Ascending aorta (tissue), 2 donors: ENCODE measurements around the gene ACOT8. TPM values are rescaled to one million over a fixed set of nuclear protein-coding genes. Genes with fewer than 3 reads are reported as not detected.

Experiments
- DNase-seq, 2 donors: peaks; one replicate each; pipeline ENCODE4 v3.0.0-alpha.2; 2019; ENCODE audit warnings: low spot score in 2 of 2
- H3K27ac ChIP-seq, 2 donors: fragments of 200-600 bp; sonication (generic); one replicate each; pipeline ENCODE4 v1.5.1; 2016 to 2017; ENCODE audit warnings: mild to moderate bottlenecking in 1 of 2
- H3K27me3 ChIP-seq: fragments of 200-600 bp; sonication (generic); one replicate; pipeline ENCODE4 v1.5.1; 2017
- H3K36me3 ChIP-seq, 2 donors: fragments of 200-600 bp; sonication (generic); one replicate each; pipeline ENCODE4 v1.5.1; 2016
- H3K4me1 ChIP-seq, 2 donors: fragments of 200-600 bp; sonication (generic); one replicate each; pipeline ENCODE4 v1.5.1; 2016 to 2017; ENCODE audit warnings: mild to moderate bottlenecking in 1 of 2
- H3K4me3 ChIP-seq, 2 donors: fragments of 200-600 bp; sonication (generic); one replicate each; pipeline ENCODE4 v1.5.1; 2016 to 2017; ENCODE audit warnings: mild to moderate bottlenecking in 1 of 2
- H3K9me3 ChIP-seq, 2 donors: fragments of 200-600 bp; sonication (generic); one replicate each; pipeline ENCODE4 v1.5.1; 2016
- intact Hi-C: fragments of 100-400 bp; cut with DNase I; formaldehyde crosslinking; loops from one replicate; pipeline ENCODE4 v1.15.1; 2023
- total RNA-seq: library from RNA; depleted of rRNA; stranded (reverse); fragments of >200 nt; gene quantifications from one replicate; pipeline ENCODE4 v1.1.0, GENCODE V29; 2016
- TF ChIP-seq, protein P1 (sequence below), 3 experiments: fragments of 200-600 bp in 2 of 3; fragments of 450-650 bp in 1 of 3; sonication (generic) in 2 of 3; IDR thresholded peaks; one replicate each; pipeline ENCODE4 v1.5.1; 2016 to 2019; ENCODE audit warnings: antibody characterized with exemption in 3 of 3, mild to moderate bottlenecking in 1 of 3, moderate library complexity in 1 of 3

The ACOT8 gene
- total RNA-seq, 1 donor from 2014 or later: 34.4 TPM

DNA sequence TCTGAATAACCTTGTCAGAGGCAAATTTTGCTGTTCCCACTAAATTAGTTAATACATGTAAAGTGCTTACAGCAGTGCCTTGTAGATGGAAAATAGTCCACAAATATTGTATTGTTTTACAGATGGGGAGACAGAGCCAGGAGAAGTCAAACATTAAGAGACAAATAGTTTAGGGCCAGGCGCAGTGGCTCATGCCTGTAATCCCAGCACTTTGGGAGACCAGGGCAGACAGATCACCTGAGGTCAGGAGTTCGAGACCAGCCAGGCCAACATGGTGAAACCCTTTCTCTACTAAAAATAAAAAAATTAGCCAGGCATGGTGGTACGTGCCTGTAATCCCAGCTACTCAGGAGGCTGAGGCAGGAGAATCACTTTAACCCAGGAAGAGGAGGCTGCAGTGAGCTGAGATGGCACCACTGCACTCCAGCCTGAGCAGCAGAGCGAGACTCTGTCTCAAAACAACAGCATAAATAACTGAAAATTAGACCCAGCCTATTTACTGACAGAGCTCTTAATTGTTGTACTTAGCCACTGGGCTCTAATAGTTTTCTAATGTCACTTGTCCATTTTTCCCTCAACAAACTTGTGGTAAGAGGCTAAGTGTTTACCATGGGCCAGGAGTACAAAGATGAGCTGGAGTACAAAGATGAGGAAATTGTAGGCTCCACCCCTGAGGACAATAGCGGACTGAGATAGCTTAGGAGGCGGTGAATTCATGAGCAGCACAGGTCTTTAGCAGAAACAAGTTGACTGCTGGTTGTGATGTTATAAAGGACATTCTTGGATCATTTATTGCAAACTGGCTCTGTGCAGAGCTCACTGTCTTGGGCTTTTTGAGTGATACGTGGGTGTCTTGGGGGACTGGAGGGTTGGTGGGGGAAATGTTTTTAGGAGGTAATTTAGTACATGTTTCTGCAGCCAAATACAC, 6.6 kb upstream of the ACOT8 start:
- Histone ChIP-seq H3K27me3 (no peaks in the 10 kb centered on the region), H3K9me3 (no peaks in the 10 kb centered on the region), H3K4me1 (no peaks in the 10 kb centered on the region), H3K27ac (no peak overlapping the region), H3K36me3 (no peaks in the 10 kb centered on the region), H3K4me3 (no peak overlapping the region)
- intact Hi-C loops: no loop called here
- no peak for DNase-seq
- TF ChIP-seq, protein P1, sequence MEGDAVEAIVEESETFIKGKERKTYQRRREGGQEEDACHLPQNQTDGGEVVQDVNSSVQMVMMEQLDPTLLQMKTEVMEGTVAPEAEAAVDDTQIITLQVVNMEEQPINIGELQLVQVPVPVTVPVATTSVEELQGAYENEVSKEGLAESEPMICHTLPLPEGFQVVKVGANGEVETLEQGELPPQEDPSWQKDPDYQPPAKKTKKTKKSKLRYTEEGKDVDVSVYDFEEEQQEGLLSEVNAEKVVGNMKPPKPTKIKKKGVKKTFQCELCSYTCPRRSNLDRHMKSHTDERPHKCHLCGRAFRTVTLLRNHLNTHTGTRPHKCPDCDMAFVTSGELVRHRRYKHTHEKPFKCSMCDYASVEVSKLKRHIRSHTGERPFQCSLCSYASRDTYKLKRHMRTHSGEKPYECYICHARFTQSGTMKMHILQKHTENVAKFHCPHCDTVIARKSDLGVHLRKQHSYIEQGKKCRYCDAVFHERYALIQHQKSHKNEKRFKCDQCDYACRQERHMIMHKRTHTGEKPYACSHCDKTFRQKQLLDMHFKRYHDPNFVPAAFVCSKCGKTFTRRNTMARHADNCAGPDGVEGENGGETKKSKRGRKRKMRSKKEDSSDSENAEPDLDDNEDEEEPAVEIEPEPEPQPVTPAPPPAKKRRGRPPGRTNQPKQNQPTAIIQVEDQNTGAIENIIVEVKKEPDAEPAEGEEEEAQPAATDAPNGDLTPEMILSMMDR (IDR thresholded peaks at IDR 0.05): no peak

DNA sequence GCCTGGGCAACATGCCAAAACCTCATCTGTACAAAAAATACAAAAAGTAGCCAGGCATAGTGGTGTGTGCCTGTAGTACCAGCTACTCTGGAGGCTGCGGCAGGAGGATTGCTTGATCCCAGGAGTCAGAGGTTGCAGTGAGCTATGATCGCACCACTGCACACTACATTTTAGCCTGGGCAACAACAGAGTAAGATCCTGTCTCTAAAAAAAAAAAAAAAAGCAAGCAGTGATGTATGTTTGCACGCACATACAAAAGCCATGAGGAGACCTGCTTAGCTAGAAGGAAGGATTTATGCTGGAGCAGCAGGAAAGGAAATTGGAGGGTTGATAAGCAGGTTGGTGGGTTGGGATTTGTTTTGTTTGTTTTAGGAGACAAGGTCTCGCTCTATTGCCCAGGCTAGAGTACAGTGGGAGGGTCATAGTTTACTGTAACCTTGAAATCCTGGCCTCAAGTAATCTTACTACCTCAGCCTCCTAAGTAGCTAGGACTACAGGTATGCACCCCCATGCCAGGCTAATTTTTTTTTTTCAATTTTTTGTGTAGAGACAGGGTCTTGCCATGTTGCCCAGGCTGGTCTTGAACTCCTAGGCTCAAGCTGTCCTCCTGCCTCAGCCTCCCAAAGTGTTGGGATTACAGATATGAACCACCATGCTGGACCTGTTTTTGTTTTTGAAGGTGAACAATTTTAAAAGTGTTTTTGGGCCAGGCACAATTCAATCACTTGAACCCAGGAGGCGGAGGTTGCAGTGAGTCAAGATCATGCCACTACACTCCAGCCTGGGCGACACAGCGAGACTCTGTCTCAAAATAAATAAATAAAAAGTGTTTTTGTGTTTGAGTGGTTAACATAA, 4.3 kb upstream of the ACOT8 start:
- intact Hi-C loops: no loop called here
- Histone ChIP-seq H3K36me3 (no peaks in the 10 kb centered on the region), H3K4me1 (peaks cover 0 to 10% of the 10 kb centered on the region in 2 donors), H3K4me3 (no peak overlapping the region), H3K27me3 (no peaks in the 10 kb centered on the region), H3K27ac (no peak overlapping the region), H3K9me3 (no peaks in the 10 kb centered on the region)
- no peak for DNase-seq
- TF ChIP-seq, protein P1 (IDR thresholded peaks at IDR 0.05): no peak

DNA sequence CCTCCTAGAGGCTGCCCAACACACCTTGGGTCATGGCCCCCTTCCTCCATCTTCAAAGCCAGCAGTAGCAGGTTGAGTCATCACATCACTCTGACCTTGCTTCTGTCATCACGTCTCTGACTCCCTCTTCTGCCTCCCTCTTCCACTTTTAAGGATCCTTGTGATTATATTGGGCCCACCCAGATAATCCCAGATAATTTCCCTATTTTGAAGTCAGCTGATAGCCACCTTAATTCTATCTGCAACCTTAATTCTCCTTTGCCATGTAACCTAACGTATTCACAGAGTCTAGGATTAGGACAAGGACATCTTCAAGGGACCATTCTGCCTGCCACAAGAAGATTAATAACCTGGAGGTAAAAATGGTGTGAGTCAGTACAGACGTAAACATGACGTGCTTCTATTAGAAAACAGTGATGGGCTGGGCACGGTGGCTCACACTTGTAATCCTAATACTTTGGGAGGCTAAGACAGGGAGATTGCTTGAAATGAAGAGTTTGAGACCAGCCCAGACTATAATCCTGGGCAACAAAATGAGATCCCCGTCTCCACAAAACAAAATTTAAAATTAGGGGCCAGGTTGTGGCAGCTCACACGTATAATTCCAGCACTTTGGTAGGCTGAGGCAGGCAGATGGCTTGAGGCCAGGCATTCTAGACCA, 3.5 kb upstream of the ACOT8 start:
- peaks cover 3 to 17% of the 10 kb centered on the region in 2 donors for H3K4me1 ChIP-seq
- no peaks in the 10 kb centered on the region for H3K27me3 ChIP-seq
- intact Hi-C loops: no loop called here
- H3K36me3 ChIP-seq: no peaks in the 10 kb centered on the region
- DNase-seq: no peak
- H3K9me3 ChIP-seq: no peaks in the 10 kb centered on the region
- H3K4me3 ChIP-seq: no peak overlapping the region
- no peak overlapping the region for H3K27ac ChIP-seq
- TF ChIP-seq, protein P1 (IDR thresholded peaks at IDR 0.05): no peak

DNA sequence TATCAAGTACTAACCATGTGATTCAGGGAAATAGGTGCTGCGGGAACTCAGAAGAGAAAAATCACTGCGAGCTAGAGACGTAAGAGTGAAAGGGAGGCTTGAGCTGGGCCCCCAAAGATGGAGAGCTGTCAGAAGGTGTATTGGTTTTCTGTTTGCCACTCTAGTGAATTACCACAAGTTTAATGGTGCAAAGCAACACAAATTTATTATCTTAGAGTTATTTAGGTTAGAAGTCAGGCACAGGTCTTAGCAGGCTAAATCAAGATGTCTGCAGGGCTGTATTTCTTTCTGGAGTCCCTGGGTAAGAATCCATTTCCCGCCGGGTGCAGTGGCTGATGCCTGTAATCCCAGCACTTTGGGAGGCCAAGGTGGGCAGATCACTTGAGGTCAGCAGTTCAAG, 2.7 kb upstream of the ACOT8 start:
- H3K4me1 ChIP-seq: peaks cover 3 to 25% of the 10 kb centered on the region in 2 donors
- no peak for DNase-seq
- H3K9me3 ChIP-seq: no peaks in the 10 kb centered on the region
- H3K36me3 ChIP-seq: peaks cover 0 to under 1% of the 10 kb centered on the region in 2 donors
- TF ChIP-seq, protein P1 (IDR thresholded peaks at IDR 0.05): no peak
- H3K4me3 ChIP-seq: no peak overlapping the region
- no peaks in the 10 kb centered on the region for H3K27me3 ChIP-seq
- intact Hi-C loops: no loop called here
- no peak overlapping the region for H3K27ac ChIP-seq

DNA sequence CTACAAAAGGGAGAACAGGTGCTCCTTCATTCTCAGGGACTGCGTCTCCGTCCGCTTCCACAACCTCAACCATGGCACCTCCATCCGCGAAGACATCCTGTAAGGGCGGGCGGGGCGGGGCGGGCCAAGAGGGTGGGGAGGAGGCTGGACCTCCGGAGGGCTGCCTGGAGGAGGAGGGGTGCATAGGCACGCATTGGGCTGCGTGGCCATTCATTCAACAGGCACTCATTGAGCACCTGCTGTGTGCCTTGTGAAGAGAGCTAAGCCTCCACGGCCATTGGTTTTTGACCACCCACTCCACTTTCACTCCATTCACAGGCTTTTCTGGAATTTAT, 657 bp upstream of the ACOT8 start:
- H3K27me3 ChIP-seq: no peaks in the 10 kb centered on the region
- peak overlapping the region; percentile 95 to 96 for H3K4me3 ChIP-seq
- TF ChIP-seq, protein P1 (IDR thresholded peaks at IDR 0.05): no peak
- H3K9me3 ChIP-seq: no peaks in the 10 kb centered on the region
- peaks cover 3 to 29% of the 10 kb centered on the region in 2 donors for H3K4me1 ChIP-seq
- no peak for DNase-seq
- peak overlapping the region; percentile 42 to 66 for H3K27ac ChIP-seq
- peaks cover 0 to 11% of the 10 kb centered on the region in 2 donors for H3K36me3 ChIP-seq
- intact Hi-C loops: loop anchor here (1.0 to 2.0 kb wide), 7 partner anchors 23 to 114 kb away; partner anchors contain the start of genes CTSA, NEURL2, PCIF1 and UBE2C
